Heart right ventricle (tissue), 16 donors: ENCODE data around the gene VPS51. TPM values are rescaled to one million over a fixed set of nuclear protein-coding genes. Genes with fewer than 3 reads are reported as not detected.
A peak's percentile ranks its signal among the peaks of the same experiment; 100 is the strongest.

Experiments
- ATAC-seq, 8 donors: fragments of 200-7000 bp; cut with Tn5 transposase; one replicate each; pipeline ENCODE4 v1.9.1; 2020; ENCODE audit warnings: mild to moderate bottlenecking in 8 of 8, moderate library complexity in 8 of 8, moderate number of reproducible peaks in 1 of 8
- DNase-seq, 2 donors: peaks; one replicate each; pipeline ENCODE4 v3.0.0-alpha.2; 2020
- H3K27ac ChIP-seq, 10 donors: fragments of 200-600 bp; sonication (generic) in 2 of 10; one replicate each; pipeline versions ENCODE4 v1.5.0 to v1.8.0; 2020 to 2022; ENCODE audit warnings: mild to moderate bottlenecking in 3 of 10
- H3K27me3 ChIP-seq, 7 donors: fragments of 200-600 bp; one replicate each; pipeline ENCODE4 v1.8.0; 2021 to 2022; ENCODE audit warnings: mild to moderate bottlenecking in 2 of 7
- H3K36me3 ChIP-seq, 9 donors: fragments of 200-600 bp; sonication (generic) in 1 of 9; one replicate each; pipeline versions ENCODE4 v1.5.0 to v1.8.0; 2020 to 2022; ENCODE audit warnings: mild to moderate bottlenecking in 2 of 9
- H3K4me1 ChIP-seq, 9 donors: fragments of 200-600 bp; sonication (generic) in 1 of 9; one replicate each; pipeline versions ENCODE4 v1.5.0 to v1.8.0; 2020 to 2022; ENCODE audit warnings: mild to moderate bottlenecking in 4 of 9
- H3K4me3 ChIP-seq, 10 donors: fragments of 200-600 bp; sonication (generic) in 2 of 10; one replicate each; pipeline versions ENCODE4 v1.5.0 to v1.8.0; 2020 to 2022; ENCODE audit warnings: mild to moderate bottlenecking in 7 of 10, moderate library complexity in 2 of 10
- H3K9me3 ChIP-seq, 11 donors: fragments of 200-600 bp in 10 of 11; sonication (generic) in 2 of 11; one replicate each; pipeline versions ENCODE4 v1.5.0 to v1.8.0; 2013 to 2022; ENCODE audit warnings: mild to moderate bottlenecking in 2 of 11, control low read depth in 1 of 11, moderate library complexity in 1 of 11
- CTCF ChIP-seq, 9 donors: fragments of 200-600 bp; sonication (generic) in 2 of 9; IDR thresholded peaks; one replicate each; pipeline versions ENCODE4 v1.5.0 to v1.8.0; 2021 to 2022; ENCODE audit warnings: antibody characterized with exemption in 9 of 9, mild to moderate bottlenecking in 5 of 9, moderate library complexity in 1 of 9
- WGBS, 2 donors: extraction: QIAGEN DNeasy Blood & Tissue Kit; methylation state at CpG; one replicate each; pipeline ENCODE4 v1.1.7; 2013; ENCODE audit warnings: inconsistent platforms in 1 of 2; 5-methylcytosine and 5-hydroxymethylcytosine counted together
- intact Hi-C, 10 donors: fragments of 100-400 bp; cut with DNase I; formaldehyde crosslinking; loops; one replicate each; pipeline versions ENCODE4 v1.11.1 to v1.14.2; 2022
- polyA plus RNA-seq, 2 donors: library from polyadenylated mRNA; stranded (reverse); fragments of 200-250 nt; gene quantifications; one replicate each; pipeline ENCODE4 v1.2.3, GENCODE V29; 2013
- total RNA-seq, 10 donors: library from RNA; stranded (reverse); fragmentation: NEBNext Ultra II Directional in 3 of 10; extraction: Animal tissue kit (Norgen Biotek cat#: 25700) in 3 of 10; gene quantifications; one replicate each; pipeline versions ENCODE4 v1.2.1 to v1.2.4, GENCODE V29; 2021 to 2023
- donor health status: Arrhythmogenic right ventricular cardiomyopathy.
- donor health status: ischemic (EF 13 %, LVEDD 7.1; RV severe dilation, severe dysfunction).
- donor health status: healthy with polysubstance abuse.
- donor health status: DM: no; HTN: yes; CAD: no.
- donor health status: DM: no; HTN: no; CAD: no.
- donor health status: ischemic (EF 25% LVEDD 6.9; RV normal size, moderate dysfunction).
- donor health status: ischemic (EF 25% LVEDD 5.7; RV mildly dilated, moderate dysfunction).
- donor health status: healthy.
- donor health status: DM: yes; HTN: yes; CAD: no.
- donor health status: Ischemic cardiomyopathy.
- donor health status: ischemic (EF 35%, LVEDD 5.7; RV mildly dilated, moderate dysfunction).
- donor health status: nonischemic (EF 11% LVEDD 7.7; RV severe dilation, severe dysfunction).
- donor health status: DM: yes; HTN: yes; CAD: no.
- donor health status: PGD.
- donor health status: ischemic (EF 29% LVEDD 5.4; RV normal size, mild dysfunction).
- donor health status: nonischemic (EF 23%, LVEDD 6.1; RV moderate dilation, normal function).

The VPS51 gene
- total and polyA plus RNA-seq, 12 donors: 79.2 to 123 (median 100) TPM

GRCh38 chr11:65104628-65105027, 8.6 kb downstream of the VPS51 start:
- H3K36me3 ChIP-seq: peaks cover 0 to 60% (median 29%) of the 10 kb centered on the region in 9 donors
- H3K27me3 ChIP-seq: no peaks in the 10 kb centered on the region
- no peak overlapping the region for H3K4me3 ChIP-seq
- ATAC-seq (peak in 4 of 8 donors; percentile 36 to 79 (median 46)), DNase-seq (no peak)
- 55% methylated on average over 4 of the region's 4 CpGs for WGBS, 2 donors
- H3K9me3 ChIP-seq: no peaks in the 10 kb centered on the region
- intact Hi-C loops: no loop called here
- H3K27ac ChIP-seq: peak overlapping the region; percentile 11 to 83 (median 74)
- TF ChIP-seq CTCF (IDR thresholded peaks at IDR 0.05): no peak
- peaks cover 0 to 54% (median 36%) of the 10 kb centered on the region in 9 donors for H3K4me1 ChIP-seq

- TF ChIP-seq CTCF (IDR thresholded peaks at IDR 0.05): no peak
- Histone ChIP-seq H3K36me3 (peaks cover 0 to 59% (median 31%) of the 10 kb centered on the region in 9 donors), H3K9me3 (no peaks in the 10 kb centered on the region), H3K4me3 (no peak overlapping the region), H3K27me3 (no peaks in the 10 kb centered on the region), H3K4me1 (peaks cover 7 to 62% (median 44%) of the 10 kb centered on the region in 9 donors), H3K27ac (peak overlapping the region in 1 of 10 donors; percentile 3)
- ATAC-seq (no peak), DNase-seq (no peak)
- 95 to 96% methylated on average over 14 to 15 of the region's 15 CpGs for WGBS, 2 donors
- intact Hi-C loops: no loop called here
These were observed 11.1 kb downstream of the VPS51 start for GRCh38 chr11:65107078-65107477.

- Histone ChIP-seq H3K27ac (no peak overlapping the region), H3K27me3 (peaks cover 0 to 4% (median 0%) of the 10 kb centered on the region in 7 donors), H3K4me1 (peaks cover 13 to 62% (median 45%) of the 10 kb centered on the region in 9 donors), H3K4me3 (no peak overlapping the region), H3K36me3 (peaks cover 0 to 59% (median 31%) of the 10 kb centered on the region in 9 donors), H3K9me3 (no peaks in the 10 kb centered on the region)
- DNase-seq (no peak), ATAC-seq (no peak)
- intact Hi-C loops: no loop called here
- no peak for TF ChIP-seq CTCF (IDR thresholded peaks at IDR 0.05)
- WGBS, 2 donors: 96% methylated on average over 48 to 52 of the region's 52 CpGs
These were observed 11.9 kb downstream of the VPS51 start for GRCh38 chr11:65107751-65108468.

- no peak for ATAC-seq
- Histone ChIP-seq H3K4me1 (peaks cover 19 to 62% (median 45%) of the 10 kb centered on the region in 9 donors), H3K27ac (no peak overlapping the region), H3K9me3 (no peaks in the 10 kb centered on the region), H3K36me3 (peaks cover 0 to 54% (median 31%) of the 10 kb centered on the region in 9 donors), H3K4me3 (no peak overlapping the region), H3K27me3 (peaks cover 0 to 10% (median 0%) of the 10 kb centered on the region in 7 donors)
- TF ChIP-seq CTCF (IDR thresholded peaks at IDR 0.05): no peak
- intact Hi-C loops: no loop called here
- WGBS, 2 donors: 94 to 95% methylated on average over 38 of the region's 38 CpGs
- no peak for DNase-seq
These were observed 12.6 kb downstream of the VPS51 start for GRCh38 chr11:65108469-65109123.
